ENCODE results near the gene IQSEC1. TPM values are rescaled to one million over a fixed set of nuclear protein-coding genes. Genes with fewer than 3 reads are reported as not detected.

Gene IQSEC1
- total RNA-seq, 2 donors from 2014 or later, result 57.5 to 63.9 TPM

DNA sequence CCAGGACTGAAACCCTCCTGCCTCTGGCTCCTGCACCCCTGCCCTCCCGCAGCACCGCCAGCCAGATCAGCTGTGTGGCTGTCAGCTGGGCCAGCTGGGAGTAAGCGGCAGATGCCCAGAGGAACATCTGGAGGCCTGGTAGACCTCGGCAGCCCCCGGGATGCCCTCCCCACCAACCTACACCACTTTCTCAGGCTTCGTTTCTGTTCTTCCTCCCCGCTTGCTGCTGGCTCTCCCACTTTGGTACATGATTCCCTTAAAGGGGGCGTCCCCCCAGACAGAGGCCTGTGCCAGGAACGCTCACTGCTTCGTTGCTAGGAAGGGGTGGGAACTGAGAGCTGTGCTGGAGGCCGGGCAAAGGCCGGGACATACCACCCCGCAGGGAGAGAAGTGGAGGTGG lies 140.5 kb downstream of the IQSEC1 start:
- no peak for TF ChIP-seq CTCF (IDR thresholded peaks at IDR 0.05)
- Histone ChIP-seq H3K4me1 (peaks cover 0 to 74% of the 10 kb centered on the region in 2 donors), H3K36me3 (peaks cover 21% of the 10 kb centered on the region), H3K27me3 (no peaks in the 10 kb centered on the region), H3K4me3 (no peak overlapping the region), H3K9me3 (no peaks in the 10 kb centered on the region), H3K27ac (peak overlapping the region; percentile 87 to 90)
- no peak for DNase-seq (ENCODE audit: low spot score)

GRCh38 chr3:12932347-12932746 lies 140.9 kb downstream of the IQSEC1 start:
- DNase-seq (ENCODE audit: low spot score), result peak; percentile 70
- Histone ChIP-seq H3K27ac (peak overlapping the region; percentile 87 to 90), H3K36me3 (peaks cover 21% of the 10 kb centered on the region), H3K27me3 (no peaks in the 10 kb centered on the region), H3K4me3 (no peak overlapping the region), H3K4me1 (peaks cover 0 to 74% of the 10 kb centered on the region in 2 donors), H3K9me3 (no peaks in the 10 kb centered on the region)
- no peak for TF ChIP-seq CTCF (IDR thresholded peaks at IDR 0.05)

DNA sequence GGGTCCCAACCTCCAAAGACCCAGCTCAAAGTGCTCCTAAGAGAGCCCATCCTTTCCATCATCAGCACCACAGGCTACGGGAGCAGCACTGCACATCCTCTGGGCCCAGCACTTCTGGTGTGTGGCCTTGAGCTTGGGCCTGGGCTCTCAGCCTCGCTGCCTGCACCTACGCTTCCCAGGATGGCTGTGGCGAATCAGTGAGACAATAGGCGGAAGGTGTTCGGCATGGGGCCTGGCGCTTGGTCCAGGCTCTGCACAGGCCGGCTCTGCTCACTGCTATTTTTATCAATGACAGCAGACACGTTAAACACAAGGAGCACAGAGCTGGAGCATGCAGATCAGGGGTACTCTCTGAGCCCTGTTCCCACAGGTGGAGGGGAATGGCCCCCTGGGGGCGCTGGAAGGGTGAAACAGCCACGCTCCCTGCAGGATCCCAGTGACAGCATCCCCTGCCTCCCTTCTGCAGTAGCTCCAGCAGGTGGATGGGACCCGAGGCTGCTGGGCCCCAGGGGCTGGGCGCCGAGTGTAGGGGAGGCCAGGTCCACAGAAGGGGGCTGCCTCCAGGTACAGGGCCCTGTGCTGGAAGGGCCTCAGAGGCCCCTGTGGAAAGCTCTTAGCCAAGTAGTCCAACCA lies 141.8 kb downstream of the IQSEC1 start:
- peaks cover 0 to 81% of the 10 kb centered on the region in 2 donors for H3K4me1 ChIP-seq

DNA sequence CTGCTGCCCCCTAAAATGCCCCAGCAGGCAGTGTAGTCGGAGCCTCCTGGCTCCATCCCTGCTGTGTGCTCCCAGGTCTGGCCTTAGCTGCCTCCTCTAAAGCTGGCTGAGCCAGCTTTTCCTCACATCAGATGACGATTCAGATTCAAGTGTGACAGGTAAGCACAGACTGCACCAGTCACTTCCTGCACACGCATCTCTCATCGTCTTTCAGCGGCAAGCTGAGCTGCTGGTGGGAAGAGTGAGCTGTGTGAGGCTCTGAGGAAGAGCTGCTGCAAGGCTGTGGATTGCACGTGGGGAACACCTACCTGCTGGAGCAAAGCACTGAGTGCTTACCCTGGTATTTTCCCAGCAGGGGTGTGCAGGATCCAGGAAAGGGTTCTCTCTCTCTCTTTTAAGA lies 143.4 kb downstream of the IQSEC1 start:
- no peaks in the 10 kb centered on the region for H3K9me3 ChIP-seq
- H3K36me3 ChIP-seq, result peaks cover 13% of the 10 kb centered on the region
- H3K4me1 ChIP-seq, result peaks cover 0 to 85% of the 10 kb centered on the region in 2 donors
- no peak for TF ChIP-seq CTCF (IDR thresholded peaks at IDR 0.05)
- no peaks in the 10 kb centered on the region for H3K27me3 ChIP-seq
- peak overlapping the region in 1 of 2 donors; percentile 87 for H3K27ac ChIP-seq
- no peak for DNase-seq (ENCODE audit: low spot score)
- H3K4me3 ChIP-seq, result no peak overlapping the region

More for the DNA sequence above, 141.8 kb downstream of the IQSEC1 start:
- H3K9me3 ChIP-seq, result no peaks in the 10 kb centered on the region
- H3K4me3 ChIP-seq, result no peak overlapping the region
- TF ChIP-seq CTCF (IDR thresholded peaks at IDR 0.05), result peak in 1 of 2 donors; percentile 32
- no peak for DNase-seq (ENCODE audit: low spot score)
- no peaks in the 10 kb centered on the region for H3K27me3 ChIP-seq
- H3K36me3 ChIP-seq, result peaks cover 17% of the 10 kb centered on the region
- H3K27ac ChIP-seq, result peak overlapping the region; percentile 87 to 90

DNA sequence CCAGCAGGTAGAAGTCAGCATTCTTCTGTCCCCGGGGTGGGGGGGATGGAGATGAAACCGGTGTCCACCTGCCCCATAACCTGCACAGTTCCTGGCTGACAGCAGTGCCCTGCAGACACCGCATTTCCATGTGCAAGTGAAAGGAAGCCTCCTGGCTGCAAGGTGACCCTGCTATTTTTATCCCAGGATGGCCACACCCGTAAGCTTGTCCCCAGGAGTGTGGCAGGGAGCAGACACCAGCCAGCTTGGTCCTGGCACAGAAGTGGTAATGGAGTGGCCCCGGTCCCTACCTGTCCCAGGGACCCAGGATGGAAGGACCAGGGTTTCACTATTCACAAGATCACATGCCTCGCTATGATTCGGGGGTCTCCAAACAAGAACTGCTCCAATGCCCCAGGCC lies 146.6 kb downstream of the IQSEC1 start:
- no peak for TF ChIP-seq CTCF (IDR thresholded peaks at IDR 0.05)
- peaks cover 42% of the 10 kb centered on the region for H3K36me3 ChIP-seq
- no peaks in the 10 kb centered on the region for H3K27me3 ChIP-seq
- H3K27ac ChIP-seq, result peak overlapping the region; percentile 58 to 65
- H3K4me3 ChIP-seq, result no peak overlapping the region
- no peak for DNase-seq (ENCODE audit: low spot score)
- H3K4me1 ChIP-seq, result peaks cover 0 to 83% of the 10 kb centered on the region in 2 donors
- H3K9me3 ChIP-seq, result no peaks in the 10 kb centered on the region

DNA sequence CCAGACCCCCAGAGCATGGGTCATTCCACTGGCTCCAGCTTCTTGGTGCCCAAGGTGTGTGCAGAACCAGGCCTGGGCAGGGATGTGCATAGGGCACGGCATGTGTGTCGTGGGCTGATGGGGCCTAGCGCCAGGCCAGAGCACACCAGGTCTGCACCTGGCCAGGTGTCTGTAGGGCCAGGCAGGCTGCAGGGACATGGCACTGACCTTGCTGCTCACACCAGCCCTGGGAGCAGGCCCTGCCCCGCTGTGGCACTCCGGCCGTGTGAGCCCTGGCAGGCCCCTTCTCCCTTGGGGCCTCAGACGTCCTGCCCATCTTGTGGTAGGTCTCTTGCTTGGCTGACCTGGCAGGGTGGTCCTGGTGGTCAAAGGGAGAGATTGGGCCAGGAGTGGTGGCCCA lies 147.6 kb downstream of the IQSEC1 start:
- Histone ChIP-seq H3K27me3 (no peaks in the 10 kb centered on the region), H3K27ac (peak overlapping the region; percentile 58 to 65), H3K4me1 (peaks cover 0 to 73% of the 10 kb centered on the region in 2 donors), H3K4me3 (no peak overlapping the region), H3K36me3 (peaks cover 52% of the 10 kb centered on the region), H3K9me3 (no peaks in the 10 kb centered on the region)
- TF ChIP-seq CTCF (IDR thresholded peaks at IDR 0.05), result no peak
- DNase-seq (ENCODE audit: low spot score), result no peak
